PC-9 (cell line): ENCODE measurements around the gene ATP10B. TPM values are rescaled to one million over a fixed set of nuclear protein-coding genes. Genes with fewer than 3 reads are reported as not detected.

Experiments
- BruUV-seq: library from RNA; stranded (reverse); fragments of 400-500 nt; replicated peaks from 2 replicates; lab custom pipeline; 2021; lab: Mats Ljungman, UMichigan
- CTCF ChIA-PET: fragments of 300-600 bp; sonication (Branson Sonifier 250); formaldehyde crosslinking; loops from one replicate; lab custom pipeline; 2022; ENCODE audit warnings: antibody characterized with exemption; lab: Charles Lee
- POLR2A ChIA-PET: fragments of 300-600 bp; sonication (Branson Sonifier 250); formaldehyde crosslinking; loops from one replicate; lab custom pipeline; 2022; ENCODE audit warnings: antibody characterized with exemption; ENCODE audit not compliant: unreplicated experiment; lab: Charles Lee
- DNase-seq, 2 experiments: peaks; one replicate each; pipeline versions ENCODE4 v3.0.0 to v3.0.0-alpha.2; 2015 to 2022; ENCODE audit warnings: mixed read lengths in 1 of 2
- H2AFZ ChIP-seq: fragments of 200-600 bp; sonication (generic); 2 replicates; pipeline ENCODE4 v1.8.1; 2017; ENCODE audit warnings: antibody characterized with exemption
- H3F3A ChIP-seq: fragments of 200-600 bp; sonication (generic); 2 replicates; pipeline ENCODE4 v1.8.1; 2017; ENCODE audit warnings: antibody characterized with exemption, mild to moderate bottlenecking, low read depth; ENCODE audit not compliant: insufficient read depth
- H3K27ac ChIP-seq: fragments of 200-600 bp; sonication (generic); 2 replicates; pipeline ENCODE4 v1.6.1; 2016; ENCODE audit warnings: mixed run types
- H3K27me3 ChIP-seq: fragments of 200-600 bp; sonication (generic); 2 replicates; pipeline ENCODE4 v1.6.1; 2016; ENCODE audit warnings: low read depth, mixed run types; ENCODE audit not compliant: insufficient read depth
- H3K36me3 ChIP-seq: fragments of 200-600 bp; sonication (generic); 2 replicates; pipeline ENCODE4 v1.6.1; 2016; ENCODE audit warnings: low read depth, mixed run types
- H3K4me1 ChIP-seq: fragments of 200-600 bp; sonication (generic); replicated peaks from 2 replicates; pipeline ENCODE4 v1.6.1; 2016; ENCODE audit warnings: mixed run types; ENCODE audit not compliant: insufficient read depth
- H3K4me2 ChIP-seq: fragments of 200-600 bp; sonication (generic); 2 replicates; pipeline ENCODE4 v1.6.1; 2017; ENCODE audit warnings: mixed run types
- H3K4me3 ChIP-seq: fragments of 200-600 bp; sonication (generic); 2 replicates; pipeline ENCODE4 v1.6.1; 2016; ENCODE audit warnings: mixed run types
- H3K79me2 ChIP-seq: fragments of 200-600 bp; sonication (generic); 2 replicates; pipeline ENCODE4 v1.6.1; 2017; ENCODE audit warnings: low read depth, mixed run types
- H3K9me2 ChIP-seq: fragments of 200-600 bp; sonication (generic); 2 replicates; pipeline ENCODE4 v1.8.1; 2017; ENCODE audit warnings: mild to moderate bottlenecking; ENCODE audit not compliant: insufficient read depth
- H3K9me3 ChIP-seq: fragments of 200-600 bp; sonication (generic); 2 replicates; pipeline ENCODE4 v1.8.1; 2016; ENCODE audit warnings: low read depth; ENCODE audit not compliant: insufficient read depth
- H4K20me1 ChIP-seq: fragments of 200-600 bp; sonication (generic); 2 replicates; pipeline ENCODE4 v1.8.1; 2017; ENCODE audit not compliant: insufficient read depth
- CTCF ChIP-seq: fragments of 200-600 bp; sonication (generic); conservative IDR thresholded peaks from 2 replicates; pipeline ENCODE4 v1.6.1; 2017; ENCODE audit warnings: mixed run types, antibody characterized with exemption, mild to moderate bottlenecking, moderate library complexity
- EZH2 ChIP-seq: fragments of 200-600 bp; sonication (generic); IDR thresholded peaks from 2 replicates; pipeline ENCODE4 v1.8.0; 2017; ENCODE audit warnings: antibody characterized with exemption, low read depth
- intact Hi-C: fragments of 100-400 bp; cut with micrococcal nuclease; formaldehyde crosslinking; loops from one replicate; pipeline ENCODE4 v1.10.0; 2022; ENCODE audit not compliant: unreplicated experiment
- total RNA-seq: library from RNA; stranded (reverse); gene quantifications from 2 replicates; pipeline ENCODE4 v1.2.3, GENCODE V29; 2021

The ATP10B gene
- total RNA-seq, 1 experiment from 2014 or later: not detected

GRCh38 chr5:160542281-160542680 is 309.7 kb downstream of the ATP10B start:
- BruUV-seq: no TSS peak
- Histone ChIP-seq H3K4me3 (no peak overlapping the region), H3K4me1 (no peaks in the 10 kb centered on the region), H3K36me3 (no peaks in the 10 kb centered on the region), H4K20me1 (no peaks in the 10 kb centered on the region), H3K27me3 (no peaks in the 10 kb centered on the region), H3F3A (no peaks in the 10 kb centered on the region), H3K27ac (no peak overlapping the region), H3K4me2 (no peak overlapping the region), H3K9me3 (no peaks in the 10 kb centered on the region), H3K79me2 (no peaks in the 10 kb centered on the region), H2AFZ (no peak overlapping the region), H3K9me2 (no peaks in the 10 kb centered on the region)
- POLR2A ChIA-PET: no interaction called here
- CTCF ChIA-PET: no interaction called here
- intact Hi-C loops: no loop called here
- no peak for DNase-seq
- TF ChIP-seq EZH2: no peak
- TF ChIP-seq CTCF: no peak

- no TSS peak for BruUV-seq
- intact Hi-C loops: no loop called here
- no peak overlapping the region for H3K4me3 ChIP-seq
- no peaks in the 10 kb centered on the region for H3K9me2 ChIP-seq
- no peaks in the 10 kb centered on the region for H3F3A ChIP-seq
- ChIA-PET POLR2A (no interaction called here), CTCF (no interaction called here)
- no peak for DNase-seq
- H2AFZ ChIP-seq: no peak overlapping the region
- H3K4me2 ChIP-seq: no peak overlapping the region
- H3K4me1 ChIP-seq: no peaks in the 10 kb centered on the region
- no peaks in the 10 kb centered on the region for H3K27me3 ChIP-seq
- H3K9me3 ChIP-seq: no peaks in the 10 kb centered on the region
- no peaks in the 10 kb centered on the region for H3K79me2 ChIP-seq
- no peaks in the 10 kb centered on the region for H4K20me1 ChIP-seq
- H3K36me3 ChIP-seq: no peaks in the 10 kb centered on the region
- H3K27ac ChIP-seq: no peak overlapping the region
- no peak for TF ChIP-seq EZH2
- no peak for TF ChIP-seq CTCF
Observed at GRCh38 chr5:160539431-160539830, 312.6 kb downstream of the ATP10B start.

GRCh38 chr5:160537940-160538339 is 314.1 kb downstream of the ATP10B start:
- no peak for DNase-seq
- H2AFZ ChIP-seq: no peak overlapping the region
- intact Hi-C loops: no loop called here
- H3K27ac ChIP-seq: no peak overlapping the region
- no peaks in the 10 kb centered on the region for H4K20me1 ChIP-seq
- H3K9me2 ChIP-seq: no peaks in the 10 kb centered on the region
- POLR2A ChIA-PET: no interaction called here
- H3K27me3 ChIP-seq: no peaks in the 10 kb centered on the region
- no peak overlapping the region for H3K4me3 ChIP-seq
- no peaks in the 10 kb centered on the region for H3K79me2 ChIP-seq
- CTCF ChIA-PET: no interaction called here
- no TSS peak for BruUV-seq
- H3K9me3 ChIP-seq: no peaks in the 10 kb centered on the region
- H3F3A ChIP-seq: no peaks in the 10 kb centered on the region
- no peak overlapping the region for H3K4me2 ChIP-seq
- TF ChIP-seq CTCF: no peak
- TF ChIP-seq EZH2: no peak
- no peaks in the 10 kb centered on the region for H3K36me3 ChIP-seq
- H3K4me1 ChIP-seq: no peaks in the 10 kb centered on the region
